IPS-NIHi11 (cell line): ENCODE results near the gene ANKFN1.

Source experiments
- DNase-seq: peaks from one replicate; pipeline ENCODE4 v3.0.0; 2012; ENCODE audit warnings: mixed read lengths, low spot score

ANKFN1 gene

DNA sequence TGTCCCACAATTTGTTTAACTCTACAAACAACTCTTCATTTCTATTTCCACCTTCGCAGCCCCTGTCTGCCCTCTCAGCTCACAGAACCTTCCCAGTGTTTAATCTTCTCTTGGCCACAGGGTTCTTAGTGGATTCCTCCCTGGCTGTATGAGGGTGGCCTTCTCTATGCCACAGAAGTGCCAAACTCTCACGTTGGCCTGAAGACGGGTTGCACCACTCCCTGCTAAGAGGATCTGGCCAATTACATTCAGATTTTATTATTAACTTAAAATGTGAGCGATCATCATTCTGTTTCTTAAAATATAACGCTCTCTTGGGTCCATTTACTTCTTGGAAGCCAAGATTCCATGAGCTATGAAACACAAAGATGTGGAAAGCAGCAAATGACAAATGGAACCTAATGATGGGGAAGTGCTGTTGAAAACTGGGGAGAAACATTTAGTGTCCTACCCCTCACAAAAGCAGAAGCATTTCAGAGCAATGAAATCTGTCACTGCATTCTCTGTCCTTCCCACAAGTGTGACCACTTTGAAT, 348.9 kb downstream of the ANKFN1 start:
- no peak for DNase-seq

DNA sequence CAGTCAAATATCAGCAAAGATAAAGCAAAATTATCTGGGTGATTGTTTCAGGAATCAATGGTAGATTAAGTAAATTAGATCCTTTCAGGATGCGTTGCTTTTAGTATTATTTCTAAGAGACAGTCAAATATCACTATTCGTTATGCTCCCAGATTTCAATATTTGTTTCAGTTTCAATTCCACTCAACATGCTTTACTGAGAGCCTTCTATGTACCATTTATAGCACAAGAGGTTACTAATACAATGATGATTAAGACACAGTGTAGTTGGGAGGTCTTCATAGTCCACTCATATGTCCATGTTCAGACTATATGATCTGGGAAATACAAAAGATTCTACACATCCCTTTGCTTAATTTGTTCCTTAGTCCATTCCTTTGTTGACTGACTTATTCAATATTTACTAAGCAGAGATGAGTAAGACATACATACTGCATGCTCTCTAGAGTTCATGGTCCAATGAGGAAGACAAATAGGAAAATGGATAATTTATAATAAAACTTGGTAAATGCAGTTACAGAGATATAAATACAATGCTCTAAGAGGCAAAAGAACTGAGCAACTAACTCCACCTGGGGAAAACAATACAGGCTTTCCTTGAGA, 352.0 kb downstream of the ANKFN1 start:
- DNase-seq: no peak

- DNase-seq: no peak
Observed at GRCh38 chr17:56506349-56506748, 353.1 kb downstream of the ANKFN1 start.

GRCh38 chr17:56510554-56511342, 357.5 kb downstream of the ANKFN1 start:
- no peak for DNase-seq

GRCh38 chr17:56514264-56514663, 361.0 kb downstream of the ANKFN1 start:
- DNase-seq: no peak

DNA sequence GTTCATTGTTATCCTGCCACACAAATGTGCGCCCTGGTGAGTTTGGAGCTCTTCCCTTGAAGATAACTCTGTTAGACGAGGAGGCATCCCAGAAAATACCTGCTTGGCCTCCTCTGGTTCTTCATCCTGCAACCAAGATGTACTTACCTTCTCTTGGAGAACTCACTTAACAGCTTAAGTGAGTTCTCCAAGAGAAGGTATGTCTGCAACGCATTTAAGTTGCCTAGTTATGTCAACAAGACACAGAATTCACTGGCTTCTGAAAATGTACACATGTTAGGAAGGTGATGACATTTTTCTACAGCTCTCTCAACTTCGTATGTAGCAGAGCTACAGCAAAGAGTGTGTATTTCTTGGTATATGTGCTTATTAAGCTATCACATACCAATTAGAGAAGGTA, 361.6 kb downstream of the ANKFN1 start:
- no peak for DNase-seq

GRCh38 chr17:56521414-56522141, 368.3 kb downstream of the ANKFN1 start:
- DNase-seq: peak; percentile 14

GRCh38 chr17:56523042-56523441, 369.8 kb downstream of the ANKFN1 start:
- DNase-seq: no peak

GRCh38 chr17:56528696-56529095, 375.4 kb downstream of the ANKFN1 start:
- DNase-seq: no peak

DNA sequence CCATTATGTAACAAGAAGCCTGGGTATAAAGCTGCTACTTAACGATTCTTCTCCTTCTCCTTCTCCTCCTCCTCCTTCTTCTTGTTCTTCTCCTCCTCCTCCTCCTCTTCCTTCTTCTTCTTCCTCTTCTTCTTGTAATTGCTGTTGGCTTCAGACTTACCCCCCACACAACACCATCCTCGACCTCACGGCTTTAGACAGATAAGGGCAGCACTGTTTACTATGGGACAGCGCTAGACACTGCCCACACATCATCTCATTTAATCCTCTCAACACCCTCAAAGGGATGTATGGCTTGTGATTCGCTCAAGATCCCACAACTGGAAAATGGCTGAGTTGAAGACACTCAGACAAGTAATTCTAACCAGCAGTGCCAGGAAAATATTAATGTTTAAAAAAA, 379.7 kb downstream of the ANKFN1 start:
- no peak for DNase-seq

- DNase-seq: no peak
Observed at GRCh38 chr17:56536766-56537165, 383.5 kb downstream of the ANKFN1 start.

DNA sequence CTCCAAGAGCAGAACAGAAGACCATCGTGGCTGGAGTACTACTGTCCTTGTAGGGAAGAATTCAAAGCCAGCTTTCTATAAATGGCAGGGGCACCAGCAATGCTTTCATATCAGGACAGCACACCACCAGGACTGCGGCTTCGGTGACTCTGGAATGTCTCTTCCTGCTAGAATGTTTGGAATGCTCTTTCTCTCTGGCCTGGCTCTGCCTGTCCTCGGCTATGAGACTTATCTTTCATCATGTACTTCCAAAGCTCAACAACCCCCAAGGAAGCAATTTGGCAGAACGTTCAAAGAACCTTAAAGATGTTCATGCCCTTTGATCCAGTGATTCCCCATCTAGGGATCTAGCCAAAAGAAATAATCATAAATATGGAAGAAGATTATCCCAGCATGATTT, 387.6 kb downstream of the ANKFN1 start:
- DNase-seq: no peak

GRCh38 chr17:56543280-56543679, 390.0 kb downstream of the ANKFN1 start:
- no peak for DNase-seq

DNA sequence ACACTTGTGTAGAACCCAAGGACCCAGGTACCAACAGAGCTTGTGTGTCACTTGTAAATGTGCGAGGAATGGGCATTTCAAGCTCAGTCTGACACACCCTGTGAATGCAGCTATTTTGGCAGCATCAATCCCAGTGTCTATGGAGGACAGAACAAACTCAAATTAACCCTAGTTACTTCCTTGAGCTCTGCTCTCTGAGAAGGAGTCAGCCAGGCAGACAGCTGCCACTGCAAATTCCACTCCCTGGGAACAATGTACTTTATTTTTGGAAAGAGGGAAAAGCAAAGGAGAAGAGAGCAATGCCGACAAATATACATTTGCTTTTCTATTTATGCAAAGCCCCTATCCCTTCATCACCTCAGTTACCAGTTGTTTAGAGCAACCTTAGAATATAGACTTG, 391.8 kb downstream of the ANKFN1 start:
- no peak for DNase-seq

DNA sequence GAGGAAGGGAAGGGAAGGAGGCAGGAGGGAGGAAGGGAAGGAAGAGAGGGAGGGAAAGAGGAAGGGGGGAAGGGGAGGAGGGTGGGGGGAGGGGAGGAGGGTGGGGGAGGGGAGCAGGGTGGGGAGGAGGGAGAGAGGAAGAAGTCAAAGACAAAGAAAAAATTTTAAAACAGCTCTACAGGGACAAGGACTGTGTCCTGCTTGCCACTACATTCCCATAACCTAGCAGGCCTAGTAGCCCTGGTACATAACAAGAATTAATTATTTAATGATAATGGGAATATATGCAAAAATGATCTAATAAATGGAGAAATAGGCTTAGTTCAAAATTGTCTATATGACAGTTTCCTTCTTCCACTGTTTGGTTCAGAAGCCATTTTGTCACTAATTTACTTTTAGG, 392.7 kb downstream of the ANKFN1 start:
- no peak for DNase-seq

GRCh38 chr17:56548661-56549060, 395.4 kb downstream of the ANKFN1 start:
- no peak for DNase-seq

DNA sequence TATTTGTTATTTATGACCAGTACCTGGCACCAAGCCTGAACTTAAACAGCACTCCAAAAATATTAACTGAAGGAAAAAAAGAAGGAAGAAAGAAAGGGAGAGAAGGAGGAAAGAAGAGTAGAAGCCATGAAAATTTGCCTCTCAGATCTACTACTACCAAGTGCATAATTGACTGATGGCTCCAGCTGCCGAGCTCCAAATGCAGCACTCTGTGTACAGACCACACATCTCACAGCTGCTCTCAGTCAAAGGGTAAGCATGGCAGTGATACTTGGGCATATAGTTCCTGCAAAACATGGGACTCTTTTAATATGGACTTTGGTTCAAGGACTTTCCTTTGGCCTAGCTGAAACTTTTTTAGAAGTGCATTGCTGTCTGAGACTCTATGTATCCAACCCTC, 396.2 kb downstream of the ANKFN1 start:
- DNase-seq: no peak

DNA sequence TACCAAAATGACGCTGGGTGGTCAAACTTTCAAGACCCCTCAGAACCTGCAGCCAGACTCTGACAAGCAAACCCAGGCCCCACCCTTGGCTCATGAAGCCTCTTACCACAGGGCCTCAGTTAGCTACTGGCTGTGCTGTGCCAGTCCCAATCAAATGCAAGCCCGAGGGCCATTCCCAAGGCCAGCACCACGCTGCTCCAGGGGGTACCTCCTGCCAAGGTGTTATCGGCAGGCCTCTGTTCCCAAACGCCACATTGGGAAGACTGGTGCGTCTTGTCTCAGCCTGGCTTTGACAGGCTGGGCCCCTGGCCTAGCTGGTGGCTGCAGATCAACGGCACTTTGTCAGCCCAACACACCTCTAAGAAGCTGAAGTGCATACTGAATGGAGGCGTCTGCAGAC, 404.4 kb downstream of the ANKFN1 start:
- no peak for DNase-seq

DNA sequence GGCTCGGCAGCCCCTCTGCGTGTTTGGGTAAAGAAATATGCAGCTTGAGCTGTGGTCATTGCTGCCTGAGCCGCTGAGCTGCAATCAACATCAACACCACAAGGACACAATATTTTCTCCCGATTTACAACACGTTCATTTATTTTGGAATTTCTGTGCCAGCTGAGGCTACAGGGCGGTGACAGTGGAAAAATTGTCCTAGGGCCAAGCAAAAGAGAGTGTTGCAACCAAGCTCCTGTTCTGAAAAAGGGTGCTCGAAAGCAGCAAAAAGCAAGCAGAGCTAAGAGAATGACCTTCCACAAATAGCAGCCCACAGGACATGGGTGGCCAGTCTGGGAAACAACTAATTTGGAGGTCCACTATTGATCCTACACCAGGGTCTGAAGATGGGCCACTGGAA, 404.8 kb downstream of the ANKFN1 start:
- no peak for DNase-seq
